Activated CD4-positive, alpha-beta T cell treated with anti-CD3 and anti-CD28 coated beads for 36 hours (primary cell): ENCODE measurements around the gene MRPL48. TPM values are rescaled to one million over a fixed set of nuclear protein-coding genes. Genes with fewer than 3 reads are reported as not detected.

Experiments used
- ATAC-seq: fragments of 200-7000 bp; cut with Tn5 transposase; one replicate; pipeline ENCODE4 v1.10.0; 2021; ENCODE audit warnings: mild to moderate bottlenecking, moderate library complexity
- CTCF ChIA-PET: fragments of 350-600 bp; sonication (Branson Sonifier 250); formaldehyde crosslinking; loops from one replicate; lab custom pipeline; 2021; ENCODE audit warnings: antibody characterized with exemption; lab: Charles Lee
- POLR2A ChIA-PET: fragments of 350-600 bp; sonication (Branson Sonifier 250); formaldehyde crosslinking; loops from one replicate; lab custom pipeline; 2021; ENCODE audit warnings: antibody characterized with exemption, inconsistent platforms; lab: Charles Lee
- DNase-seq: peaks from one replicate; pipeline ENCODE4 v3.0.0-alpha.2; 2020
- H3K27ac Mint-ChIP-seq: one replicate; pipeline ENCODE4 v1.8.0; 2021; ENCODE audit warnings: mixed read lengths
- H3K27me3 Mint-ChIP-seq: one replicate; pipeline ENCODE4 v1.8.0; 2021; ENCODE audit warnings: mixed read lengths
- H3K36me3 Mint-ChIP-seq: one replicate; pipeline ENCODE4 v1.8.0; 2021; ENCODE audit warnings: low read depth, mixed read lengths
- H3K4me1 Mint-ChIP-seq: one replicate; pipeline ENCODE4 v1.8.0; 2021; ENCODE audit warnings: mixed read lengths
- H3K4me3 Mint-ChIP-seq: one replicate; pipeline ENCODE4 v1.8.0; 2021; ENCODE audit warnings: mild to moderate bottlenecking, moderate library complexity, mixed read lengths
- H3K9me3 Mint-ChIP-seq: one replicate; pipeline ENCODE4 v1.8.0; 2021; ENCODE audit warnings: low read depth, mixed read lengths
- intact Hi-C, 2 experiments: fragments of 100-400 bp; cut with DNase I in 1 of 2; cut with micrococcal nuclease in 1 of 2; formaldehyde crosslinking; loops; one replicate each; pipeline versions ENCODE4 v1.14.2 to v1.15.1; 2022 to 2024; cut with DNase I, micrococcal nuclease
- total RNA-seq, 2 experiments: library from RNA; stranded (reverse); gene quantifications; one replicate each; pipeline ENCODE4 v1.2.3, GENCODE V29; 2021

Gene MRPL48
- total RNA-seq, 2 experiments from 2014 or later, result 48.5 to 52.0 TPM

- peaks cover 8% of the 10 kb centered on the region for H3K4me1 Mint-ChIP-seq
- ChIA-PET POLR2A (no interaction called here), CTCF (interaction anchor here (0.6 kb wide), 1 partner anchor 291 kb away, joined by 3 read pairs; no protein-coding TSS in a partner anchor)
- H3K27ac Mint-ChIP-seq, result no peak overlapping the region
- DNase-seq (no peak), ATAC-seq (no peak)
- intact Hi-C loops, result no loop called here
- H3K27me3 Mint-ChIP-seq, result no peaks in the 10 kb centered on the region
- peaks cover 22% of the 10 kb centered on the region for H3K36me3 Mint-ChIP-seq
- no peaks in the 10 kb centered on the region for H3K9me3 Mint-ChIP-seq
- H3K4me3 Mint-ChIP-seq, result no peak overlapping the region
Measured at GRCh38 chr11:73889536-73889935, 101.9 kb downstream of the MRPL48 start.

DNA sequence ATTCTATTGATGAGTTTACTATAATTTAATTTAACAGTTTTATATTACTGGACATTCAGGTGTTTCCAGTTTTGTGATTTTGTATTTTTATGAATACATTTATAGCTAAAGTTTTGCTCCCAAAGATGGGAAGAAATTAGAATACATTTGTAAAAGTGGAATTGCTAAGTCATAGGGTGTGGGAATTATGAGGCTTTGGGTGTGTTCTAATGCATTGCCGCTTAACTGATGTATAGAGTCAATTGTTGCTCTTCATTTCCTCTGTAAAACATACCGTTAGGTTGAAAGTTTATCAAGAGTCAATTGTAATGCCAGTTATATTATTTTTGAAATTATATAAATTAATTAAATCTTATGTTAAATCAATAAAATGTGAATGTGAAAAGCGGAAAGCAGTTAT, 105.4 kb downstream of the MRPL48 start:
- CTCF ChIA-PET, result no interaction called here
- no peak overlapping the region for H3K4me3 Mint-ChIP-seq
- DNase-seq (no peak), ATAC-seq (no peak)
- intact Hi-C loops, result no loop called here
- H3K9me3 Mint-ChIP-seq, result no peaks in the 10 kb centered on the region
- POLR2A ChIA-PET, result no interaction called here
- H3K4me1 Mint-ChIP-seq, result peaks cover 6% of the 10 kb centered on the region
- H3K27ac Mint-ChIP-seq, result no peak overlapping the region
- H3K36me3 Mint-ChIP-seq, result peaks cover 20% of the 10 kb centered on the region
- no peaks in the 10 kb centered on the region for H3K27me3 Mint-ChIP-seq

DNA sequence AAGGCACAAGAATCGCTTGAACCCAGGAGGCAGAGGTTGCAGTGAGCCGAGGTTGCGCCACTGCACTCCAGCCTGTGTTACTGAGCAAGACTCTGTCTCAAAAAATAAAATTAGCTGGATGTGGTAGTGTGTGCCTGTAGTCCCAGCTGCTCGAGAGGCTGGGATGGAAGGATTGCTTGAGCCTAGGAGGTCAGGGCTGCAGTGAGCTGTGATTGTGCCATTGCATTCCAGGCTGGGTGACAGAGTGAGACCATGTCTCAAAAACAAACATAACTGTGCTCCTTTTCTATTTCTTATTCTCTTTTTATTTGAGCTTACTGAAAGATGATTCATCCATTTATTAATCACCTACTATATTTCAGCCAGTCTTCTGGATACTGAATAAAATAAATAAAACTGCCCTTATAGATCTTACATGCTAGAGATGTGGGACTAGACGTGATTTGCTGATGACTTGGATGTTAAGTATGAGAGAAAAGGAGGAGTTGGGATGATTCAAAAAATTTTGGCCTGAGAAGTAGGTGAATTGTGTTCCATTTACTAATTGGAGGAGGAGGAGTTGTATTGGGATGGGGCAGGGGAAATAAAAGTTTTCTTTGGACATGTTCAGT, 107.2 kb downstream of the MRPL48 start:
- no peak for DNase-seq
- CTCF ChIA-PET, result no interaction called here
- POLR2A ChIA-PET, result no interaction called here
- H3K27me3 Mint-ChIP-seq, result no peaks in the 10 kb centered on the region
- intact Hi-C loops, result no loop called here
- H3K9me3 Mint-ChIP-seq, result no peaks in the 10 kb centered on the region
- H3K36me3 Mint-ChIP-seq, result peaks cover 21% of the 10 kb centered on the region
- H3K27ac Mint-ChIP-seq, result no peak overlapping the region
- no peak overlapping the region for H3K4me3 Mint-ChIP-seq
- no peak for ATAC-seq
- H3K4me1 Mint-ChIP-seq, result peaks cover 1% of the 10 kb centered on the region

GRCh38 chr11:73902303-73902702, 114.6 kb downstream of the MRPL48 start:
- Mint-ChIP-seq H3K9me3 (no peaks in the 10 kb centered on the region), H3K4me1 (no peaks in the 10 kb centered on the region), H3K36me3 (peaks cover 30% of the 10 kb centered on the region), H3K27me3 (no peaks in the 10 kb centered on the region), H3K4me3 (no peak overlapping the region), H3K27ac (no peak overlapping the region)
- CTCF ChIA-PET, result no interaction called here
- intact Hi-C loops, result no loop called here
- POLR2A ChIA-PET, result no interaction called here
- ATAC-seq (no peak), DNase-seq (no peak)

DNA sequence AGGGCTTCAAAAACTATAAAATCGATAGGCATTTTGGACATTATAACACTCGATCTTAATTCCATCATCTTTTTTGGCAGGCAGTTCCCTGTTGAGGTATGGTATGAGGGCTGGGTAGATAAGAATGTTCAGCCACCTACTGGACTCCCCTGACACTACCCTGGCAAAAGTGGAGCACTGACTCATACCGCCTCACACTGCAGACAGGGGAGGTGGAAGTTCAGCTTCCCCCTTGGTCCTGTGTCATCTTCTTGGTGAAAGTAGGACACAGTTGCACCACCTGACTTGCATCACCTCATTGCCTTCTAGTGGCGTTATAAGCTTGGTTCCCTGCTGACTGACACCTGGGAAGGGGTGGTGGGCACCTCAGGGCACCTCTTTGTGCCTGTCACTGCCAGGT, 119.5 kb downstream of the MRPL48 start:
- ATAC-seq (peak; percentile 79), DNase-seq (peak; percentile 17)
- peaks cover 24% of the 10 kb centered on the region for H3K36me3 Mint-ChIP-seq
- H3K27me3 Mint-ChIP-seq, result no peaks in the 10 kb centered on the region
- peak overlapping the region; percentile 45 for H3K27ac Mint-ChIP-seq
- POLR2A ChIA-PET, result no interaction called here
- intact Hi-C loops, result no loop called here
- CTCF ChIA-PET, result no interaction called here
- H3K4me3 Mint-ChIP-seq, result no peak overlapping the region
- no peaks in the 10 kb centered on the region for H3K9me3 Mint-ChIP-seq
- no peaks in the 10 kb centered on the region for H3K4me1 Mint-ChIP-seq

DNA sequence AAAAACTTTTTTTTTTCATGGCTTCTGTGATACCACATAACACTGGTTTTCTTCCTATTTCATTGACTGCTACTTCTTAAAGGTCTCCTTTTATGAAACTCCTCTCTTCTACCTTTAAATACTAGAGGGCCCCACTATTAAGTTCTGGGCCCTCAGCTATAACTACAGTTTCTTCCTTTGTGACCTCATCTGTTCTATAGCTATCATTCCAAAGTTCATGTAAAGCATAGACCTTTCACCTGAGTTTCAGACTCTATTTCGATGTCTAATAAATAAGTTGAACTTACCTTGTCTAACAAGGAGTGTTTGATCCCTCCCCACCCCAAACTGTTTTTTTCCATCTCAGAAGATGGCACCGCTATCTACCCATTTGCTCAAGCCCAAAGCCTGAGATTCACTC, 124.4 kb downstream of the MRPL48 start:
- intact Hi-C loops, result no loop called here
- Mint-ChIP-seq H3K36me3 (peaks cover 28% of the 10 kb centered on the region), H3K4me1 (peaks cover 3% of the 10 kb centered on the region), H3K27me3 (no peaks in the 10 kb centered on the region), H3K9me3 (no peaks in the 10 kb centered on the region), H3K4me3 (no peak overlapping the region), H3K27ac (no peak overlapping the region)
- DNase-seq (no peak), ATAC-seq (no peak)
- ChIA-PET CTCF (no interaction called here), POLR2A (no interaction called here)

GRCh38 chr11:73913472-73913871, 125.8 kb downstream of the MRPL48 start:
- POLR2A ChIA-PET, result no interaction called here
- peaks cover 28% of the 10 kb centered on the region for H3K36me3 Mint-ChIP-seq
- CTCF ChIA-PET, result no interaction called here
- DNase-seq, result no peak
- no peaks in the 10 kb centered on the region for H3K9me3 Mint-ChIP-seq
- no peaks in the 10 kb centered on the region for H3K27me3 Mint-ChIP-seq
- H3K27ac Mint-ChIP-seq, result no peak overlapping the region
- no peak for ATAC-seq
- no peak overlapping the region for H3K4me3 Mint-ChIP-seq
- H3K4me1 Mint-ChIP-seq, result peaks cover 3% of the 10 kb centered on the region
- intact Hi-C loops, result no loop called here

DNA sequence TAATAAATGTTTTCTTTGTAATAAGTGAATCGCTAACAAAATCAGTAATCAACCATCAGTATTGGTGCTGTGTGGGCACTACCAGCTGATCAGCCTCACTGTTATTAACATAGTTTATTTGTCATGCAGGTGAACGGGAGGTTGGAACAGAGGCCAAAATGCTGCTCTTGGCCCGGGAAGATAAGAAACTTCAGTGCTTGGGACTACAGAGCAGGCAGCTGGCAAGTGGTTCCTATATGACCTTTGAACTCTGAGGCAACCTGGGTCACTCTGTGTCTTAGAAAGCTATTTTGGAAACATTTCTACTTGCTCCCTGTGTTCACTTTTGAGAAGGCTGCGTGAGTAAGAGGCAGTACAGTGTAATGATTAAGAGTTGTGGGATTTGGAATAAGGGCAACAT, 126.6 kb downstream of the MRPL48 start:
- ATAC-seq (no peak), DNase-seq (no peak)
- Mint-ChIP-seq H3K9me3 (no peaks in the 10 kb centered on the region), H3K36me3 (peaks cover 31% of the 10 kb centered on the region), H3K4me3 (no peak overlapping the region), H3K27me3 (no peaks in the 10 kb centered on the region), H3K4me1 (peaks cover 3% of the 10 kb centered on the region), H3K27ac (no peak overlapping the region)
- ChIA-PET POLR2A (no interaction called here), CTCF (no interaction called here)
- intact Hi-C loops, result no loop called here

Other genes starting within 250 kb of the MRPL48 start
- 10 to 100 TPM; 12.7 to 17.5 TPM for gene FAM168A, start 189.8 kb upstream of the MRPL48 start, total RNA-seq
- 10 to 100 TPM; 10.6 to 16.2 TPM for gene PLEKHB1, start 141.3 kb upstream of the MRPL48 start, total RNA-seq
- 10 to 100 TPM; 57.9 to 58.9 TPM for gene RAB6A, start 26.8 kb upstream of the MRPL48 start, total RNA-seq
- 100 to 1,000 TPM; 103 to 112 TPM for gene COA4, start 89.0 kb downstream of the MRPL48 start, total RNA-seq
- 10 to 100 TPM; 34.2 to 34.8 TPM for gene PAAF1, start 89.1 kb downstream of the MRPL48 start, total RNA-seq
- under 1 TPM; 0.37 to 0.57 TPM for gene DNAJB13, start 163.2 kb downstream of the MRPL48 start, total RNA-seq
- 100 to 1,000 TPM; 259 to 261 TPM for gene UCP2, start 195.0 kb downstream of the MRPL48 start, total RNA-seq
- gene UCP3, start 221.2 kb downstream of the MRPL48 start, total RNA-seq, result under 1 TPM; 0.69 to 0.73 TPM